ENCODE results near the gene BABAM2.

Gene BABAM2

GRCh38 chr2:28355521-28356094 is 465.1 kb downstream of the BABAM2 start:
- DNase-seq (ENCODE audit: low read depth): no peak
- H3K4me3 ChIP-seq (ENCODE audit: low read length): no peak overlapping the region
- TF ChIP-seq CTCF (conservative IDR thresholded peaks at IDR 0.05; ENCODE audit: low read depth, low read length): no peak

GRCh38 chr2:28356095-28356911 is 465.8 kb downstream of the BABAM2 start:
- TF ChIP-seq CTCF (conservative IDR thresholded peaks at IDR 0.05; ENCODE audit: low read depth, low read length): no peak
- H3K4me3 ChIP-seq (ENCODE audit: low read length): no peak overlapping the region
- peak; percentile 85 for DNase-seq (ENCODE audit: low read depth)

- H3K4me3 ChIP-seq (ENCODE audit: low read length): no peak overlapping the region
- TF ChIP-seq CTCF (conservative IDR thresholded peaks at IDR 0.05; ENCODE audit: low read depth, low read length): no peak
- no peak for DNase-seq (ENCODE audit: low read depth)
These were observed 466.5 kb downstream of the BABAM2 start for GRCh38 chr2:28357055-28357454.

- DNase-seq (ENCODE audit: low read depth): no peak
- TF ChIP-seq CTCF (conservative IDR thresholded peaks at IDR 0.05; ENCODE audit: low read depth, low read length): no peak
- no peak overlapping the region for H3K4me3 ChIP-seq (ENCODE audit: low read length)
These were observed 467.6 kb downstream of the BABAM2 start for GRCh38 chr2:28357948-28358667.

- DNase-seq (ENCODE audit: low read depth): no peak
- H3K4me3 ChIP-seq (ENCODE audit: low read length): no peak overlapping the region
- TF ChIP-seq CTCF (conservative IDR thresholded peaks at IDR 0.05; ENCODE audit: low read depth, low read length): no peak
These were observed 468.2 kb downstream of the BABAM2 start for GRCh38 chr2:28358668-28359201.

GRCh38 chr2:28359222-28360057 is 468.9 kb downstream of the BABAM2 start:
- DNase-seq (ENCODE audit: low read depth): no peak
- H3K4me3 ChIP-seq (ENCODE audit: low read length): no peak overlapping the region
- TF ChIP-seq CTCF (conservative IDR thresholded peaks at IDR 0.05; ENCODE audit: low read depth, low read length): no peak
